HG03354 (cell line): ENCODE results near the gene ETV7.

ENCODE experiments used
- ATAC-seq: cut with Tn5 transposase; IDR thresholded peaks from one replicate; pipeline ENCODE4 v1.9.1; 2021; ENCODE audit warnings: mild to moderate bottlenecking; ENCODE audit not compliant: unreplicated experiment, poor library complexity, severe bottlenecking

ETV7 gene

GRCh38 chr6:36329798-36330291, 57.6 kb downstream of the ETV7 start:
- ATAC-seq: no peak

DNA sequence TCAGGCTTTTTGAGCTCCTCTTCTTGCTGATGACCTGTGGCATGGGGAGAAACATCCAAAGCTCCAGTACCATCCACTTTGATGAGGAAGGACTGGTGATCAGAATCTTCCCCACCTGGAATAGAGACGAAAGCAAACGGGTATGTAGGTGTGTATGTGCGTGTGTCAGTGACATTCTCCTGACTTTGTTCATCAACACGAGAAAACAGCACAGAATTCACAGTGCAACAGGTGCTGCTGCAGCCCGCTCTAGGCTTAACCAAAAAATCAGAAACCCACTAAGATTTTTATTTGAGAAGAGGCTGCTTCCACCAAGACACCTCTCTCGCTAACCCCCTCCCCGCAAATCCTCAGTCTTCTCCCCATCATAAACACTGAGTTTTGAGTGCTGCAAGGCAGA, 58.9 kb downstream of the ETV7 start:
- no peak for ATAC-seq

- no peak for ATAC-seq
These were observed 59.6 kb downstream of the ETV7 start for GRCh38 chr6:36327919-36328236.

GRCh38 chr6:36327226-36327918, 60.1 kb downstream of the ETV7 start:
- ATAC-seq: no peak

- ATAC-seq: no peak
These were observed 61.0 kb downstream of the ETV7 start for GRCh38 chr6:36326356-36326995.

DNA sequence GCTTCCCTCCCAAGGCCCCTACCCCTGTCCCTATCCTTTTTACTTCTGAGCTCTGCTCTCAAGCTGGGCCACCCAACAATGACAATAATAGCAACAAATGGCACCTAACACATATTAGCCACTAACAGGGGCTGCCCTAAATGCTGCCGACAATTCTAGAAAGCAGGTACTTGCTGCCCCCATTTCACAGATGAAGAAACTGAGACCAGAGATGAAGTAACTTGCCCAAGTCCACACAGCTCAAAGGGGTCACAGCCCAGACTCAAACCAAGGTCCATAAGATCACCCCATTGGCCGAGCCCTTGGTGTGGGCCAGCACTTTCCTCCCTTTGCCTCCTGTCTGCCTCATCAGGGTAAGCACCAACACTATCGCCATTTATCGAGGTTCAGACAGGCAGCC, 62.8 kb downstream of the ETV7 start:
- no peak for ATAC-seq

DNA sequence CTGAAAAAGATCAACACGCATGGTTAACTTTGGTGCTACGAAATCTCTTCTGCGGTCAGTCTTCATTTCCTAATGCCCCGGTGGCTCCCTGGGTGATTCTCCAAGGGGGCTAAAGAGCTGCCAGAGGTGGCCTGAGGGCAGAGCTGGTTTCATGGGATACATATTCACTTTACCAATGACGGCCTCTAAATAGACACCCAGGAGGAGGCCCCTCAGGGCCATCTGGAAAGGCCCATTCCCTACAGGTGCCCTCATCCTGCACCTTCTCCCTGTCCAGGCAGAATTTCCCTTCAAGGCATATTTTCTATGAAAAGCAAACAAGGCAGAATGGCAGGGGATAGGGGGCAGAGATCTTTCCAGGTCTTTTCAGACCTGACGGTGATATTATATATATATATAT, 63.3 kb downstream of the ETV7 start:
- ATAC-seq: no peak

DNA sequence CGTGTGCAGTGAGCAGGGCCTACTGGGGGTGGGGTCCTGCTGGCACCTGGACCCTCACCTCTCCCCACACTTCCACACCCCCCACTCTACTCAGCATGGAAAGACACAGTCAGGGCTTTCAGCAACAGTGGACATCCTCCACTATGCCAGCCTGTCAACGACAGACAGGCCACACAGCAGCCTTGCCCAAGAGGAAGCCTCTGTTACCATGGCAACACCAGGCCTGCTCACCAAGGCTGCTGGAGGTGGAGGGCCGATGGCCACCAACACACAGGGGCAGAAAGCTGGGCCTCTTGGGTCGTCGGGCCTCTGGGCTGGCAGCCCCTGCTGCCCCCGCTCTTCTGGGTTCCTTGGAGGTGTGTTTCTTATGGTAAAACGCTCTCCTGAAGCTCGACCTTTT, 64.4 kb downstream of the ETV7 start:
- ATAC-seq: no peak

- ATAC-seq: no peak
These were observed 64.9 kb downstream of the ETV7 start for GRCh38 chr6:36322591-36322990.

DNA sequence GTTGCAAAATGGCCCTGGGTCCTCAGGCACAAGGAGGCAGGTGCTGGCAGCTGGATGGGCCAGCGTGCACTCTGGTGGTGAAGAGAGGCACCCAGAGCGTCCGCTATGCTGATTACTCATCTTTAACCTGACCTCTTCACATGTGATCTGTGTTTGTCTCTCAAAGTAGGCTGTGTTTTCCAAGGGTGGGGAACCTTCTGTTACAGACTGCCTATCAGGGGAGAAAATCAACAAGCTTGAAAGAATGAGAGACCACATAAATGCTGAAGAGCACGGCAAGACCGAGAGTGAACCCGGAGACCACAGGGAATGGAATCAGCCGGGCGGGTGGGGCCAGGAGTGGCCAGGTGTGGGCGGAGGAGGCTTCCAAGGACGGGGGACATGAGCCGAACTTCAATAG, 67.0 kb downstream of the ETV7 start:
- no peak for ATAC-seq

DNA sequence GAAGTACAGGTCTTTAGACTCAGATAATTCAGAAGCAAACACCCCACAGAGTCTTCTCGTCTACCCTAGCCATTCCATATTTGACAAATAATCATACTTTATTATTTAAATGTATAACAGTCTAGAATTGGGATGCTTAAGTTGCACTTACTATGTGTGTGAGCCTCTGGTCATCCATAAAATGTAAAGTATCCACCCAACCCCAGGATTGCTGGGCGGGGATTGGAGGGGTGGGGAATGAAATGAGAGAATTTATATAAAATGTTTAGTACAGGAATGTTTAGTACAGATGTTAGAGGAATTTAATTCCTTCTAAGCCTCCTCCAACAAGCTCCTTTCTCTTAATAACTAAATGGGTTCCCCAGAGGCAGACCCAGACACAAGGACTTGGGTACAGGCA, 67.6 kb downstream of the ETV7 start:
- no peak for ATAC-seq

GRCh38 chr6:36319436-36319762, 68.1 kb downstream of the ETV7 start:
- no peak for ATAC-seq

DNA sequence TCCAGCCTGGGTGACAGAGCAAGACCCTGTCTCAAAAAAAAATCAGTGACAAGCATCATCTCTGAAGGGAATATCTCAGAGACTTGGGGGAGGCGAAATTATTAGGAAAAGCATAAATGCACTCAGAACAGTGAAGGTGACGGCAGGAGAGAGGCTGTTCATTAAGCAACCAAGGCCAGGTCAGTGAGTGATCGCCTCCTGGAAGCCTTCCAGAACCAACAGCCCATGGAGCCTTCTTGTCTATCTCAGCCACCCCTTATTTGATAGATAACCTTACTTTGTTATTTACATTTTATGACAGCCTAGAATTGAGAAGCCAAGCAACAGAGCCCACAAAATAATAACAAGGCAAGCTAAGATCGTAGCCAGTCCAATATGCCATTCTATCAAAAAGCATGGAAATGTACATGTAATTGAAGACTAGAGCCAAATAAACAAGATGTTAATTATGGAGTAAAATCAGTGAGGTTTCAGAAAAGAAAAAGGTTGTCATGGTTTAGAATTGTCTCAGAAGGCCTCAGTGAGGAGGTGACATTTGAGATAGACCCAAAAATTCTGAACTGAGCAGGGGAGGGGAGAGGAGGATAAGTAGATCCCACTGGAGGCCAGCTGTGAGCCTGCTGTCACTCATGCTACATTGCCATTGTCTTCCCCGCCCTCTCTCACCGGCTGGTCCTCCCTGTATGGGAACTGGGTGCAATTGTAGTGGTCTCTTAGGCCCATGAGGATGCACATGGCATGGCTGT, 68.6 kb downstream of the ETV7 start:
- no peak for ATAC-seq

GRCh38 chr6:36317623-36318022, 69.8 kb downstream of the ETV7 start:
- no peak for ATAC-seq
